GM10248 (cell line): ENCODE measurements around the gene URB1.

Experiments used
- CTCF ChIA-PET: fragments of 300-600 bp; sonication (Branson Sonifier 250); formaldehyde crosslinking; extraction: SDS; loops from one replicate; lab custom pipeline; 2021; ENCODE audit warnings: antibody characterized with exemption; lab: Yijun Ruan, JAX
- POLR2A ChIA-PET: fragments of 350-650 bp; sonication (Branson Sonifier 250); formaldehyde crosslinking; extraction: SDS; loops from one replicate; lab custom pipeline; 2020; ENCODE audit warnings: antibody characterized with exemption; lab: Yijun Ruan, JAX
- DNase-seq: peaks from one replicate; pipeline ENCODE4 v3.0.0; 2012; ENCODE audit errors: extremely low spot score
- TF ChIP-seq, protein P1 (sequence below): IDR thresholded peaks from 2 replicates; pipeline ENCODE4 v1.5.1; 2012; ENCODE audit warnings: mild to moderate bottlenecking, low read depth; ENCODE audit errors: extremely low read depth, missing control alignments, control extremely low read depth

Gene URB1

DNA sequence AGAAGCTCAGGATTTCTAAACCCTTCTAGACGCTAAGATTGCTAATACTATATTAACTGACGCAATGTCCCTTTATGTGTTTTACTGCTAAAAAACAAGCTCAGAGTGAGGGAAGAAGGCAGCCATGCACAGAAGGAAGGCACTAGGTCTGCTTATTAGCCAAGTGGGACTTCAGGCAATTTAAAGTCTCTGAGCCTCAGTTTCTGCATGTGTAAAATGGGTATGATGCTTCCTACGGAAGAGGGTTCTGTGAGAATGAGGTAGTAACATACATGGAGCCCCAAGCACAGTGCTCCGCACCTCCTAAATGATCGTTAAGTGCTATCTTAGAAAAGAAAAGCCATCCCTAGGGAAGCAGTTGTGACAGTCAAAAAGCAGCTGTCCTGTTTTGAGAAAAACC is 130.9 kb downstream of the URB1 start:
- CTCF ChIA-PET, result interaction anchor here (1.0 to 1.1 kb wide), 2 partner anchors 10 to 396 kb away, joined by 4 read pairs; no protein-coding TSS in a partner anchor

More for the DNA sequence above, 130.9 kb downstream of the URB1 start:
- TF ChIP-seq, protein P1, sequence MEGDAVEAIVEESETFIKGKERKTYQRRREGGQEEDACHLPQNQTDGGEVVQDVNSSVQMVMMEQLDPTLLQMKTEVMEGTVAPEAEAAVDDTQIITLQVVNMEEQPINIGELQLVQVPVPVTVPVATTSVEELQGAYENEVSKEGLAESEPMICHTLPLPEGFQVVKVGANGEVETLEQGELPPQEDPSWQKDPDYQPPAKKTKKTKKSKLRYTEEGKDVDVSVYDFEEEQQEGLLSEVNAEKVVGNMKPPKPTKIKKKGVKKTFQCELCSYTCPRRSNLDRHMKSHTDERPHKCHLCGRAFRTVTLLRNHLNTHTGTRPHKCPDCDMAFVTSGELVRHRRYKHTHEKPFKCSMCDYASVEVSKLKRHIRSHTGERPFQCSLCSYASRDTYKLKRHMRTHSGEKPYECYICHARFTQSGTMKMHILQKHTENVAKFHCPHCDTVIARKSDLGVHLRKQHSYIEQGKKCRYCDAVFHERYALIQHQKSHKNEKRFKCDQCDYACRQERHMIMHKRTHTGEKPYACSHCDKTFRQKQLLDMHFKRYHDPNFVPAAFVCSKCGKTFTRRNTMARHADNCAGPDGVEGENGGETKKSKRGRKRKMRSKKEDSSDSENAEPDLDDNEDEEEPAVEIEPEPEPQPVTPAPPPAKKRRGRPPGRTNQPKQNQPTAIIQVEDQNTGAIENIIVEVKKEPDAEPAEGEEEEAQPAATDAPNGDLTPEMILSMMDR, result no peak
- no peak for DNase-seq
- POLR2A ChIA-PET, result no interaction called here
